Measurements from ENCODE around the gene RBP2. TPM values are rescaled to one million over a fixed set of nuclear protein-coding genes. Genes with fewer than 3 reads are reported as not detected.

The RBP2 gene
- total and polyA plus RNA-seq, 9 of the 15 experiments (the other 6 are each of a cell fraction or from before 2014, with no cell fraction given): not detected

DNA sequence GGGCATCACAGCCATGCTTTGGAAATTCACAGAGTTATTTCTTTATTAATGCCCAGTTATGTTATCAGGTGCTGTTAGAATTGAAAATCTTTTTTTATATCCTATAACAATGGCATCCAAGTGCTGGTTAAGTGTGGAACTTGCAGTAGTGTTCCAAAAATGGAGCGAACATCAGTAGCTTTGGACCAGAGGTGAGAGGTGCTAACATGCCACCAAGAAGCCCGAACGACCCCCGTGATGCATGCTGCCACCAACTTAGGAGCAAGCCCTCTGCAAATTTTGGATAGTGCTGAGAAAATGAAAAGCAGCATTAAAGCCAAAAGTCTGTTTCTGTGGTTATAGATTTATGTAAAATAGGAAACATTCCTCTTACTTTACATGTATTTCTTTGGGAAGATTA is 38.4 kb upstream of the RBP2 start (continued):
- TF ChIP-seq, protein P1, sequence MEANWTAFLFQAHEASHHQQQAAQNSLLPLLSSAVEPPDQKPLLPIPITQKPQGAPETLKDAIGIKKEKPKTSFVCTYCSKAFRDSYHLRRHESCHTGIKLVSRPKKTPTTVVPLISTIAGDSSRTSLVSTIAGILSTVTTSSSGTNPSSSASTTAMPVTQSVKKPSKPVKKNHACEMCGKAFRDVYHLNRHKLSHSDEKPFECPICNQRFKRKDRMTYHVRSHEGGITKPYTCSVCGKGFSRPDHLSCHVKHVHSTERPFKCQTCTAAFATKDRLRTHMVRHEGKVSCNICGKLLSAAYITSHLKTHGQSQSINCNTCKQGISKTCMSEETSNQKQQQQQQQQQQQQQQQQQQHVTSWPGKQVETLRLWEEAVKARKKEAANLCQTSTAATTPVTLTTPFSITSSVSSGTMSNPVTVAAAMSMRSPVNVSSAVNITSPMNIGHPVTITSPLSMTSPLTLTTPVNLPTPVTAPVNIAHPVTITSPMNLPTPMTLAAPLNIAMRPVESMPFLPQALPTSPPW (CRISPR knock-in tag; IDR thresholded peaks at IDR 0.05): no peak
- TF ChIP-seq TAL1 (IDR thresholded peaks at IDR 0.05): no peak
- no peak for TF ChIP-seq U2AF2 (optimal IDR thresholded peaks at IDR 0.05; ENCODE audit: low read depth, low read length)
- no peak for TF ChIP-seq ZNF175 (CRISPR knock-in tag; IDR thresholded peaks at IDR 0.05; ENCODE audit: low read depth)

DNA sequence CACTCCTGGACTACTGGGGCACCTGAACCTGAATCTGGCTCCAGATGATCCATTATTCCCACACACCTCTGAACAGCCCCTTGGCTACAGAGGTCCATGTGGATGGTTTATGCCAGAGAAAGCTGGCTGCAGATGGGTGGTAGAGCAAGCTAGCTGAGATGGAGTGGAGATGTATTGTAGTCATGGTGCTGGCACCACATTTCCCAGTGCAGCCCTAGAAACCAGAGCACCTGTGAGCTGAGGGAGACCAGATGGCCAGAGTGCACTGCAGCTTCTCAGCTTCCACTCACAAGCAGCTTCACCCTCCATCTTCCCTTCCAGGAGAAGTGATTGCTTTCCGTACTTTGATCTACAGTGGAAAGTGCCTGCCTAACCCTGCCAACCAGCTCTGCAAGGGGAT is 33.3 kb upstream of the RBP2 start:
- in situ Hi-C loops (cut with MboI): no loop called here
- TF ChIP-seq STAT5A (IDR thresholded peaks at IDR 0.05; ENCODE audit: borderline replicate concordance, low read length) (no peak), RBM25 (IDR thresholded peaks at IDR 0.05; ENCODE audit: low read depth, low read length, severe bottlenecking) (no peak), ZFP36 (IDR thresholded peaks at IDR 0.05; ENCODE audit: low read depth, low read length, partially characterized antibody) (no peak), JUN (IDR thresholded peaks at IDR 0.05; ENCODE audit: borderline replicate concordance, low read depth, low read length) (no peak), JUN (CRISPR knock-in tag; IDR thresholded peaks at IDR 0.05; ENCODE audit: borderline replicate concordance) (no peak), KLF6 (CRISPR knock-in tag; IDR thresholded peaks at IDR 0.05; ENCODE audit: borderline replicate concordance) (no peak)

More for the DNA sequence above, 33.3 kb upstream of the RBP2 start:
- Histone ChIP-seq H3K27me3 (ENCODE audit: control insufficient read depth in 2 of 2, insufficient read depth in 2 of 2, low read length in 2 of 2) (peaks cover 4 to 7% of the 10 kb centered on the region in 2 experiments; a peak in 4 of 5 replicates), H3K4me1 (replicated peaks in 1 of 2; ENCODE audit: control insufficient read depth in 2 of 2, insufficient read depth in 2 of 2, low read length in 2 of 2) (no peaks in the 10 kb centered on the region; a peak in 1 of 5 replicates), H3K9me3 (replicated peaks; ENCODE audit: control insufficient read depth, insufficient read depth, low read depth, low read length) (no peaks in the 10 kb centered on the region), H2AFZ (ENCODE audit: low read depth, low read length) (no peak overlapping the region), H3K9me1 (ENCODE audit: control insufficient read depth, insufficient read depth, low read length) (no peaks in the 10 kb centered on the region), H3K36me3 (ENCODE audit: control insufficient read depth, insufficient read depth, low read length) (no peaks in the 10 kb centered on the region), H3K4me3 (no peak overlapping the region), H3K79me2 (ENCODE audit: control insufficient read depth, insufficient read depth, low read length) (no peaks in the 10 kb centered on the region), H3K4me2 (ENCODE audit: insufficient read depth, low read length) (no peak overlapping the region), H4K20me1 (replicated peaks; ENCODE audit: control insufficient read depth, insufficient read depth, low read length) (no peaks in the 10 kb centered on the region), H3K27ac (ENCODE audit: extremely low read depth, low read depth, low read length) (no peak overlapping the region), H3K9ac (ENCODE audit: insufficient read depth in 1 of 2, low read depth in 2 of 2, low read length in 2 of 2) (no peak overlapping the region)
- 0% methylated on average over 1 of the region's 1 CpG for WGBS (ENCODE audit: insufficient coverage, low coverage, missing lambda C conversion rate)
- POLR2A ChIA-PET: no interaction called here
- DNase-seq (ENCODE audit: extremely low read depth in 1 of 4, low spot score in 3 of 4) (no peak), ATAC-seq (no peak), FAIRE-seq (no peak)
- intact Hi-C loops (cut with micrococcal nuclease): no loop called here
- CTCF ChIA-PET (ENCODE audit: low intra/inter-chr PET ratio): no interaction called here
- no TSS peak for BruUV-seq (replicated peaks)

All from K562 (cell line).